Medulla oblongata (tissue), 1 donor: ENCODE measurements around the gene SESN1.
"Not testable (repeated sequence)": the region's sequence is repeated elsewhere in the genome, so short reads cannot be mapped to it uniquely, and the experiment has no call there.

Source experiments
- DNase-seq: peaks from one replicate; pipeline ENCODE4 v3.0.0-alpha.2; 2015; ENCODE audit errors: extremely low spot score

SESN1 gene

GRCh38 chr6:109095036-109095834 lies 589 bp upstream of the SESN1 start, which contains the start of gene CEP57L1:
TSS of gene CEP57L1 (plus strand) at chr6:109095507. CDS start at chr6:109145222, 49,715 bp downstream.
- DNase-seq = peak; percentile 98

- DNase-seq = peak; percentile 61
These were observed 772 bp downstream of the SESN1 start for GRCh38 chr6:109093732-109094415.

GRCh38 chr6:109092074-109092473 lies 2.6 kb downstream of the SESN1 start:
- no peak for DNase-seq

- DNase-seq = no peak
These were observed 3.2 kb downstream of the SESN1 start for GRCh38 chr6:109091314-109092024.

- no peak for DNase-seq
These were observed 5.7 kb downstream of the SESN1 start for GRCh38 chr6:109088995-109089394.

- no peak for DNase-seq
These were observed 6.9 kb downstream of the SESN1 start for GRCh38 chr6:109087661-109088264.

GRCh38 chr6:109084146-109084545 lies 10.5 kb downstream of the SESN1 start:
- not testable (repeated sequence) for DNase-seq

- no peak for DNase-seq
These were observed 11.0 kb downstream of the SESN1 start for GRCh38 chr6:109083657-109084056.

- no peak for DNase-seq
These were observed 12.5 kb downstream of the SESN1 start for GRCh38 chr6:109082188-109082577.

GRCh38 chr6:109081516-109082187 lies 13.0 kb downstream of the SESN1 start:
- DNase-seq = no peak

- no peak for DNase-seq
These were observed 13.6 kb downstream of the SESN1 start for GRCh38 chr6:109081026-109081425.

- DNase-seq = peak; percentile 47
These were observed 14.7 kb downstream of the SESN1 start for GRCh38 chr6:109079981-109080380.

GRCh38 chr6:109076377-109076776 lies 18.3 kb downstream of the SESN1 start:
- DNase-seq = no peak

- DNase-seq = no peak
These were observed 18.7 kb downstream of the SESN1 start for GRCh38 chr6:109075934-109076333.

GRCh38 chr6:109074133-109074415 lies 20.6 kb downstream of the SESN1 start:
- DNase-seq = no peak

- peak; percentile 93 for DNase-seq
These were observed 21.1 kb downstream of the SESN1 start for GRCh38 chr6:109073344-109074132.

- no peak for DNase-seq
These were observed 23.3 kb downstream of the SESN1 start for GRCh38 chr6:109071125-109071917.

- DNase-seq = no peak
These were observed 24.9 kb downstream of the SESN1 start for GRCh38 chr6:109069746-109070145.

GRCh38 chr6:109062767-109063352 lies 31.8 kb downstream of the SESN1 start:
- no peak for DNase-seq

GRCh38 chr6:109062216-109062615 lies 32.4 kb downstream of the SESN1 start:
- no peak for DNase-seq
